ENCODE results near the gene TERT.
"Not testable (repeated sequence)": the region's sequence is repeated elsewhere in the genome, so short reads cannot be mapped to it uniquely, and the experiment has no call there.

Gene TERT

DNA sequence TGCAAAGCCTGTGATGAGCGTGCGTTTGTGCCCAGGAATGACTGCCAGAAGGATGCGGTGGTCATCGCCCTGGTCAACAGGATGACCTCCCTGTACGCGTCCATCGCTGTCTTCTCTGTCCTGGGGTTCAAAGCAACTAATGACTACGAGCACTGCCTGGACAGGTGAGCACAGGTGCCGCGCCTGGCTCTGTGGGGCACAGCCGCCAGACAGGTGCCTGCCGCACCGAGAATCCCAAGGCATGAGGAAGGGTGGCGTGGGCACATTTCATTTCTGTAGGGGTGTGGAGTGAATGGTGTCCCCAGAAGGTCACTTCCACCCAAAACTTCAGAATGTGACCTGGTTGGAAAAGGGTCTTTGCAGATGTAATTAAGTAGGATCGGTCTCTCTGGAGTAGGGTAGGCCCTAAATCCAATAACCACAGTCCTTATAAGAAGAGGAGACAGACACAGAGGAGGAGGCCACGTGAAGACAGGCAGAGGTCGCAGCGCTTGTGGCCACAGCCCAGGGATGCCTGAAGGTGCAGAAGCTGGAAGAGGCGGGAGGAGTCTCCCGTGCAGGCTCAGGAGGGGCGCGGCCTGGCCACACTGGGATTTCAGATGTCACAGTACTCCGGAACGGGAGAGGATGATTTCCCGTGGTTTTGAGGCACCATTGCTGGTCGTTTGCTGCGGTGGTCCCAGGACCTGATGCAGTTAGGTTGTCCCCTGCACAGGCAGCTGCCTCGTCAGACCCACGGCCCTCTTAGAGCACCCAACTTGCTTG is 54.2 kb downstream of the TERT start:
- no peak for DNase-seq (ENCODE audit: low spot score)

DNA sequence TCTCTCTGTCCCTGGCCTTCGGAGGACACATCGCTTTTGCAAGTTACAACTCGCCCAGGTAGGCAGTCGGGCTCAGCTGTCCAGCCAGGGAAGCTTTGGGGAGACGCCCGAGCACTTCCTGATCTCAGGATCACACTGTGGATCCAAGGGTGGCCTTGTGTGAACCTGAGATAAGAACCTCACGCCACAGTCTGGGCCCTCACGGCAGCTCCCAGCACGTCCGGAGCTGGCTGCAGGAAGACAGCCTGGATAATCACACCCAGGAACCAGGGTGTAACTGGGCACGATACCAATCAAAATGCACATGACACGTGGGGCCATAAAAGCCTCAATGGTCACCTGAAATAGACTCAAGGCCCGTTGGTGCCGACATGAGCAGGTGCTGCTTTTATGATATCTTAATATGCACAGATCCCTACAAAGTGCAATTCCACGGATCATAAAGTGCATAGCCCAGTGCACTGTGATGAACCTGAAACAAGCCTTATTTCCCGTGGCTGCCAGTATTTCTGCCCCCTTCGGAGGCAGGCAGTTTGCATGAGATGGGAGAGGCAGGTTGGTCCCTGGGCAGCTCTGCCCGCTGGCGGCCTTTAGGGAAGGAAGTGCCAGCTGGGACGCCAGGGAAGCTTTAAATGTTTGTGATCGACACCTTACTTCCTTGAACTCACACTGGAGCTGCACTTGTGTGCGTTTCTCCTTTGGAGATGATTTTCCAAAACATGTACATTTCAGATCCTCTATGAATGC is 55.2 kb downstream of the TERT start:
- no peak for DNase-seq (ENCODE audit: low spot score)

DNA sequence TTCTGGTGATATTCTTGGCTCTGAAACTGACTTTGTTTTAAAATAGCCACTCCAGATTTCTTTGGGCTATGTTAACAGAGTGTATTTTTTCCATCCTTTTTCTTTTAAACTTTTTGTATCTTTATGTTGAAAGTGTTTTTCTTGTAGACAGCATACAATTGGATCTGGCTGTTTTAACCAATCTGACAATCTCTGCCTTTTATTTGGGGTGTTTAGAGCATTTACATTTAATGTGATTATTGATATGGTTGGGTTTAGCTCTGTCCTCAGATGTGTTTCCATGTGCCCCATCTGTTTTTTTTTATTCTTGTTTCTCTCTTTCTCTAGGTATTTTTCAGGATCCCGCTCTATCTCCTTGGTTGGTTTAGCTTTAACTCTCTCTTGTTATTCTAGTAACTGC is 59.0 kb downstream of the TERT start:
- no peak for DNase-seq (ENCODE audit: low spot score)

DNA sequence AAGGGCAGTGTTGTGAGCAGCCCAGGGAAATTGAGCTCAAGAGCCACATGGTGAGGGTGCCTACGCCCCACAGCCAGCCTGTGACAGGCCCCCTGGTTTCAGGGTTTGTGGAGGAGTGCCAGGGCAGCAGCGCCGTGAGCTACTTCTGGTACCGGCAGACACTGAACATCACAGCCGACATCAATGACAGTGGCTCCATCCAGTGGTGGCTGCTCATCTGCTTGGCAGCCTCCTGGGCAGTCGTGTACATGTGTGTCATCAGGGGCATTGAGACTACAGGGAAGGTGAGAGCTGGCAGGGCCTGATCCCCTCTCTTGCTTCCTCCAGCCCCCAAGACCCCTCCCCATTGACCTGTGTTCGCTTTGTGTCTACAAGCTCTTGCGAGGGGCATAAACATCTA is 59.5 kb downstream of the TERT start:
- no peak for DNase-seq (ENCODE audit: low spot score)

DNA sequence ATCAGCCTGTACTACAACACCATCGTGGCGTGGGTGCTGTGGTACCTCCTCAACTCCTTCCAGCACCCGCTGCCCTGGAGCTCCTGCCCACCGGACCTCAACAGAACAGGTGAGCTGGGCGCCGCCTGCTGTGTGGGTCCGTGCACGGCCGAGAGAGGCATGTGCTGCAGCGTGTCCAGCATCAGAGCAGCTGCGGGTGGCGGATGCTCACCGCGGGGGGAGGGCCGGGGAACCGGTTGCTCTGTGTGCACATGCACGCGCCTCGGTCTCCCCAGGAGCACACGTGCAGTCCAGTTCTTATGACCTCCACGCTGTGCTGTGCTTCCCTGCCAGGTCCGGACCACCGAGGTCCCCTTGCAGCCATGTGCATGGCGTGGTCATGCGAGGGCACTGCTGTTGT is 62.1 kb downstream of the TERT start:
- DNase-seq (ENCODE audit: low spot score): no peak

DNA sequence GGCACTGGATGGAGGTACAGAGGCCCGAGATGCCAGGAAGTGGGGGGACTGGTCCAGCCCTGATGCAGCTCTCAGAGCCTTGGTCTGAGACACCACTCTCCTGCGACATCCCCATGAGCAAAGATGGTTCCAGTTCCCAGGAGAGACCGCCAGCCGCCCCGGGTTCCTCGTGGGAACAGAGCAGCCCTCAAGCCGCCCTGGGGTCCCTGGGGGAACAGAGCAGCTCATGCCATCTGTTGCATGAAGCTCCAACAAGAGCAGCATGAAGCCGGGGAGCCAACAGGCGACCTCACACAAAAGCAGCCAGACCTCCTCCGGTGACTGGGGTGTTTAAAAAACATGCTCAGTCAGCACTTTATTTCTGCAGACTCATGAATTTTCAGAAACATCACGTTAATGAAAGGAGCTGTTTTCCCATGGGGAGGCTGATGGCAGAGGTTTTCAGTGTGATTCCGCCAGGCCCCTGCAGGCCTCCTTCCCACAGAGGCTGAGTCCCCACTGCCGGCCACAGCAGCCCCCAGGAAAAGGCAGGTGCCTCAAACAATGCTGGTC is 63.4 kb downstream of the TERT start:
- no peak for DNase-seq (ENCODE audit: low spot score)

DNA sequence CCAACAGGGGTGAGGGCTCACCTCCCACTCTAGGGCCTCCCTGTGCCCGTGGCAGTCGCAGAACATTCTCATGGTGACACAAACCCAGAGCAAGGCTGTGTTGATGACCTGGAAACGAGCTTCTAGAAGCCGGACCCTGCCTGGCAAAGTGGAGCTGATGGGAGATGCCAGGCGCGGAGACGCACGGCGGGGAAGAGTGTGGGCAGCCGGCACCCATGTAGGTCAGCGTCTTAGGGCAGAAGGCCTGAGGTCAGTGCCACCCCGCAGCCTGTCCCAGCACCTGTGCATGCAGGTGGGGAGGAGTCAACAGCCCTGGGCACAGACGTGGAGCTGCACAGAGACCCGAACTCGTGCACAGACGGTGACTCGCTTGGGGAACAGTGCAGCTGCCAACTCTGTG is 64.3 kb downstream of the TERT start:
- no peak for DNase-seq (ENCODE audit: low spot score)

DNA sequence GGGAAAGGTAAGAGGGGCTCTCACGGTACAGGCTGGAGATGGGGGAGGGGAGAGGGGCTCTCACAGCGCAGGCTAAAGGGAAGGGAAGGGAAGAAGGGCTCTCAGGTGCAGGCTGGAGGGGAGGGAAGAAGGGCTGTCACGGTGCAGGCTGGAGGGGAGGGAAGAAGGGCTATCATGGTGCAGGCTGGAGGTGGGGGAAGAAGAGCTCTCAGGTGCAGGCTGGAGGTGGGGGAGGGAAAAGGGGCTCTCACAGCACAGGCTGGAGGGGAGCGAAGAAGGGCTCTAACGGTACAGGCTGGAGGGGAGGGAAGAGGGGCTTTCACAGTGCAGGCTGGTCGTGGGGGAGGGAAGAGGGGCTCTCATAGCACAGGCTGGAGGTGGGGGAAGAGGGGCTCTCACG is 65.0 kb downstream of the TERT start:
- no peak for DNase-seq (ENCODE audit: low spot score)

DNA sequence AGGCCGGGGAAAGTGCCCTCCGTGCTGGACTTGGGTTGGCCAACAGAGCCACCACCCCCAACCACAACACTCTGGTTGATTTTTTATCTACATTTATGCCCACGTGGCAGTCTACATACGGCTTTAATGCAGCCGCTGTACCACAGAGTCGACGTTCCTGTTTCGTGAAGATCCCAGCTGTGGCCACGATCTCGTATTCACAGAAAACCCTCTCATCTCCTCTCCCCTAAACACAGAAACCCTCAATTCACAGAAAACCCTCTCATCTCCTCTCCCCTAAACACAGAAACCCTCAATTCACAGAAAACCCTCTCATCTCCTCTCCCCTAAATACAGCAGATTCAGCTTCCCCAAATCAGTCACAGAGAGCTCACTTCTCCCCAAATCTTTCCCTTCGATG is 65.8 kb downstream of the TERT start:
- DNase-seq (ENCODE audit: low spot score): not testable (repeated sequence)

DNA sequence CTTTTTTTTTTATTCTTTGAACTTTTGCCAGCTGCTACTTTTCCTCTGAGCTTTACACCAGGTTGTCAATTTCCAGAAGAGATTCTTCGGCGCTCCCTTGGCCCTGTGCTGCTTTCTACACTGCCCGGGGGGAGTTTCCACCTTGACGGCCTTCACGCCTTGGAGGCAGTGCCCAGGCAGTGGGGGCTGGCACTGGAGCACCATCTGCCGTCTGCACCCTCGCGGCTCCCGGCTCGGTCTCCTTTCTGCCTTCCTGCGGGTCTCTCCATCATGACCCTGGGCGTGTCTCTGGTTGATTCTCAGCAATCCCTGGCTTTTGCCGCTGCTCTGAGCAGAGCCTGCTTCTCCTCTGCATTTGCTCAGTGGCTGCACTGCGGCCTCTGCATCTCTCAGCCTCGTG is 66.7 kb downstream of the TERT start:
- no peak for DNase-seq (ENCODE audit: low spot score)

DNA sequence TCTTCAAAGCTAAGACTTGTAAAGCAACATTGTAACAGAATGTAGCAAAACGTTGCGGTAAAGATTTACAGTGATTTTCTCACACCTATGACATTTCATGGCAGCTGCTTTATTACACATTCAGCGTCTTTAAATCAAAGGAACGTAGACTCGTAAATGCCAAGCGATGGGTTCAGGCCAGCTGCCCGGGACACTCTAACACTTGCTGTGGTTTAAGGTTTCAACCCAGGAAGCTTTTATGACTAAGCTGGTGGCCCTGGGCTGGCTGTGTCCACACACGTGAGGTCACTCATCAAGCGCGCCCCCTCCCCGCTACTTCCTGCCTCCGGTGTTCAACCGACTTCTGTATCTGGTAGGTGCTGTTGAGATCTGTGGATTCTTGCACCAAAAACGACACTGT is 67.2 kb downstream of the TERT start:
- DNase-seq (ENCODE audit: low spot score): peak; percentile 78

DNA sequence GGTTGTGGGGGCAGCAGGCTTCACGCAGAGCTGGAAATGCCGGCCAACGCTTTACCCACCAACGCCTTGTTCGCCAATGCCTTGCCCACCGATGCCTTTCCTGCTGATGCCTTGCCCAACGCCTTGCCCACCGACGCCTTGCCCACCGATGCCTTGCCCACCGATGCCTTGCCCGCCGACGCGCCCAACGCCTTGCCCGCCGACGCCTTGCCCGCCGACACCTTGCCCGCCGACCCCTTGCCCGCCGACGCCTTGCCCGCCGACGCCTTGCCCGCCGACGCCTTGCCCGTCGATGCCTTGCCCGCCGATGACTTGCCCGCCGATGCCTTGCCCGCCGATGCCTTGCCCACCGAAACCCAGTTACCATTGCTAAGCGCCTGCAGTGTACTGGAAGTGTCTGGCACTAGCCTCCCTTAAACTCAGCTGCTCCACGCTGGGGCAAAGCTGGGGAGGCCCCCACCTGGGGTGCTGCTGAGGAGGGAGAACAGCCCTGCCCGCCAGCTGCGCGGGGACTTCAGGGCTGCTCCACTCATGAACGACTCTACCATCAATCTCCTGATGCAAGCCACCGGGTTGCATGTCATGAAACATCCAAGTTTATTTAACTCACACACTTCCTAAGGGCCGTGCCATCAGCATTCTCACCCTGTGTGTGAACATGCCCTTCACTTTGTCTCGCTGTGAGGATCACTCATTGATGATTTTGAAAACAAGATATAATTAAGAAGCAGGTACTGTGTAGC is 67.9 kb downstream of the TERT start:
- no peak for DNase-seq (ENCODE audit: low spot score)

DNA sequence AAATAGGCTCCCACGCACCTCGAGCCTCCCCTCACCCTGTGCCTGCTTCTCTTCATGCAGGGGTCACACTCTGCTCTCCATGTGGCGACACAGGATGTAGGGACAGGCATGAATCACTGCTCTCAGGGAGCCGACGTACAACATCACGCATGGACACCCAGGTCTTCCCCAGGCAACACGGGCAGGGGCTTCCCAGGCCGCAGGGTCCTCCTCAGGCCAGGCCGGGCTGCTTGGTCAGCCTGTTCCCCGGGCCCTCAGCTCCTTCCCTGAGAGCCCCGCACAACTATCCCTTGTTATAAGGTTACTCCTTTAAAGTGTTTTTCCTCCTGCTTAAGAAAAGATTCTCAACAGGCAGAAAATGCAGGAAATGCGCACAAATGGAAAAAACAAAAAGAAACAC is 68.6 kb downstream of the TERT start:
- no peak for DNase-seq (ENCODE audit: low spot score)

DNA sequence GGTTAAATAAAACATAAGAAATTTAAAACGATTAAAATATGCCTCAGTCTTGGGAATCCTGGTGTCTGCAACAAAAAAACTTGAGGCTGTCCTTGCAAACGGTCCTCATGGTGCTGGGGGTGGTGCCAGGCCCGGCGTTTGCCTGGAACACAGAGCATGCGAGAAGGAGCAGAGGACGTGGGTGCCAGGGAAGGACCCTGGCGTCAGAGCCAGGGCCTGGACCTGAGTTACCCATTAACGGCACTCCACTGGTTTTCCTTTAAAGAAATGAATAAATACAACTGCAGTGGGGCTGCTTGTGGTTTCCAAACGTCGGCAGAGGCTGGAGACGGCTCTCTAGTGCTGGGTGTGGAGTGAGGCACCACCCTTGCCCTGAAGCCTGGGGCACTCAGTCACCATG is 69.8 kb downstream of the TERT start, which contains the start of gene SLC6A18:
TSS of gene SLC6A18 (plus strand) at position 301 of the 400 bp plus-strand sequence. CDS start at position 398, 97 bp downstream.
- no peak for DNase-seq (ENCODE audit: low spot score)

DNA sequence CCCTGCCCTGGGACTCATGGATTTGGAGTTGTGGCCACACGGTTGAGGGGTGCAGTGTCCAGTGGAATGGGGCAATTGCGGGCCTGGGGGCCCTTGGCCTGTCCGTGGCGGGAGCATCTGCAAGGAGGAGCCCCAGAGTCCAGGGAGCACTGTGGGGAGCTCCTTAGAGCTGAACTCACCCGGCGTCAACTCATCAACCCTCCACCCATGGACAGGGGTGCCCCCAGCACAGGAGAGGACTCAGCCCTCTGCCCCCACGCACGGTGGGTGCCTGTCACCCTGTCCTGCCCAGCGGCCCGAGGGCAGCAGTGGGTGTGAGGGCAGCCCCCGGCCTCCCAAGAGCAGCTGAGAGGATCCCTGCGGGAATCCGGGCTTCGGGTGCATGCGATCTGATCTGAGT is 70.2 kb downstream of the TERT start:
- DNase-seq (ENCODE audit: low spot score): no peak

DNA sequence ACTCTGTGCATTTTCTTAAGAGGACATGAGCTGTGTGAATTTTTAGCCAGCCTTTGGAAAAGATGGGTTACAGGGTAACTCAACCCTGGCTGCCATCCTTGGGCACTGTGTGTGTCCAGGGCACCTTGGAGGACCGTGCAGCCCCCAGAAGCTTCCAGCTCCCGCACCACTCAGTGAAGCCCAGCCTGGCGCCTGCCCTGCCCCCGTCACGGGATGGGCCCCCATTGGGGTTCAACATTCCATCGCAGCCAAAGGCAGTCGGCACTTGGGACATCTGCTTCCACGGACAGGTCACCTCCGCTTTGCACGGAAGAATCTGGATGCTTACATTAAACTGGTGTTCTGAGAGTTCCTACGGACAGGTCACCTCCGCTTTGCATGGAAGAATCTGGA is 71.6 kb downstream of the TERT start:
- no peak for DNase-seq (ENCODE audit: low spot score)

DNA sequence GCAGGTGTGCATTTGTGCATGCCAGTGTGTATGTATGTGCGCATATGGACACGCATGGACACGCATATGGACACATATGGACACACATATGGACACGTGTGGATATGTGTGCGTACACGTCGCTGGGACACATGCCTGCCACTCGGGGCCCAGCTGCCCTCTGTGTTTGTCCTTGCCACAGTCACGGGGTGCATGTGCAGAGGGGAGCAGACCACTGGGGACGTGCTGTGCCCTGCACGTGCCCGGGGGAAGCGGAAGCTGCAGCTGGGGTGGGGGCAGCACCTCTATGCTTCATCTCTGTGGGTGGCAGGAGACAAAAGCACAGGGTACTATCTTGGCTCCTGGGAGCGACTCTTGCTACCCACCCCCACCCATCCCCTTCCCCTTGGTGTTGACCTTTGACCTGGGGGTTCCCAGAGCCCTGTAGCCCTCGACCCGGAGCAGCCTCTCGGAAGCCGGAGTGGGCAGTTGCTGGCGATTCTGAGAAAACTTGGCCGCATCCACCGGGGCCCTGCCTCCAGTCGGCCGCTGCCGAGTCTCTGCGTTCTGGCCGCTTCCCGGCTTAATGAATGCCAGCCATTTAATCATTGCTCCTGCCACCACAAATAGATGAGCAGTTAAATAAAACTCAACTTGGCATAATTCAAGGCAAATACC is 72.1 kb downstream of the TERT start:
- DNase-seq (ENCODE audit: low spot score): no peak

DNA sequence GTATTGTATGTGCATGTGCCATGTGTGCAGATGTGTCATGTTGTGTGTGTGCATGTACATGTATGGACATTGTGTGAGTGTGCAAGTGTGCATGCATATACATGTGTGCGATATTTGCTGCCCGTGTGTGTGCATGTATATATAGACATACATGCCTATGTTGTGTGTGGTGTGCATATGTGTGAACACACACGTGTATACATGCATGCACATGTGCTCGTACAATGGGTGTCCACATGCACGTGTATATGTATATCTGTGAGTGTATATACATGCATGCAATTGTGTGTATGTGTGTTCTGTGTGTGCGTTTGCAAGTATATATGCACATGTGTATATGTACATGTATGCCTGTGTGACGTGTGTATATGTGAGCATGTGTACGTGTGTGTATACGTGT is 72.7 kb downstream of the TERT start:
- DNase-seq (ENCODE audit: low spot score): no peak

DNA sequence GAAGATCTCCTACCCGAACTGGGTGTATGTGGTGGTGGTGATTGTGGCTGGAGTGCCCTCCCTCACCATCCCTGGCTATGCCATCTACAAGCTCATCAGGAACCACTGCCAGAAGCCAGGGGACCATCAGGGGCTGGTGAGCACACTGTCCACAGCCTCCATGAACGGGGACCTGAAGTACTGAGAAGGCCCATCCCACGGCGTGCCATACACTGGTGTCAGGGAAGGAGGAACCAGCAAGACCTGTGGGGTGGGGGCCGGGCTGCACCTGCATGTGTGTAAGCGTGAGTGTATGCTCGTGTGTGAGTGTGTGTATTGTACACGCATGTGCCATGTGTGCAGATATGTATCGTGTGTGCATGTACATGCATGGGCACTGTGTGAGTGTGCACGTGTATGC is 73.1 kb downstream of the TERT start:
- no peak for DNase-seq (ENCODE audit: low spot score)

DNA sequence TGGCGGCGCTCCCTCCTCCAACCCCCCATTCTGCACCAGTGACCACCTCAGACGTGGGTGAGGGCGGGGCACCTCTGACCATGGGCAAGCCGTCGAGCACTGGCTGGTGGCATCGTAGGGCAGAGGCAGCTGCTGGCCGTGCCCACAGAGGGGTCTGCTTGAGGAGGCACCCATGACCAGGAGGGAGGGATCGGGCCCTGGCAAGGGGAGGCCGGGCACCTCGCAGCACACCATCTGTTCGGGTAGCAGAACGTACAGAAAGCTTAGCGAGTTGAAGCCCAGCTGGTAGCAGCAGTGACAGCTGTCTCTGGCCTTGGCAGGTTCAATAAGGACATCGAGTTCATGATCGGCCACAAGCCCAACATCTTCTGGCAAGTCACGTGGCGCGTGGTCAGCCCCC is 74.0 kb downstream of the TERT start:
- DNase-seq (ENCODE audit: low spot score): no peak

DNA sequence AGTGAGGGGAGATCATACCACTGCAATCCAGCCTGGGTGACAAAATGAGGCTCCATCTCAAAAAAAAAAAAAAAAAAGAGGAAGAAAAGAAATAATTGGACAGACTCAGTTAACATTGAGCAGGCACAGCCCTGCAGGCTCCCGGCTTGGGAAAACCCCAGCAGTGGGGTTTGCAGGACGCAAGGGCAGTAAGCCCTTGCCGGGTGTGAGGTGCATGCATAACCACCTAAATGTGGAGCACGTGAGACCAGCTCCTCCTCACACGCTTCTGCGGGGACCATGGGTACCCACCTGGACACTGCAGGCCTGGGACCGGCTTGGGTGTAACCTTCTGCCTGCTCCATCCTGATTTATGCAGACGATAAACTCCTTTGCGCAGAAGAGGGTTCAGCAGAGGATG is 74.5 kb downstream of the TERT start:
- no peak for DNase-seq (ENCODE audit: low spot score)

DNA sequence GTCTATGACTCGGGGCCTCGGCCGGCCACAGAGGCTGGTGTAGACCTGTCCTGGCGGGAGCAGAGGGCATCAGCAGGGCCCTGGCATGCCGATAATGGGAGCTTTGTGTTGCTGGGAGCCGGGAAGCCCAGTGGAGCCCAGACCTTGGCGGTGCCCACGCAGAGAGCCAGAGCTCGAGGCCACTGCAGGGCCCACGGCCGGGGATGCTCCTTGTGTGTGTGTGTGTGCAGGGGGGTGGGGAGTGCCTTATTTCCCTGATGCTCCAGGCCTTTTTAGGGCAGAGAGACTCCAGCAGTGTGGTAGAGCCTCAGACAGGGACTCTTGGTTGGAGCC is 75.1 kb downstream of the TERT start:
- no peak for DNase-seq (ENCODE audit: low spot score)
